Measurements from ENCODE around the gene DENND1A.

The DENND1A gene

DNA sequence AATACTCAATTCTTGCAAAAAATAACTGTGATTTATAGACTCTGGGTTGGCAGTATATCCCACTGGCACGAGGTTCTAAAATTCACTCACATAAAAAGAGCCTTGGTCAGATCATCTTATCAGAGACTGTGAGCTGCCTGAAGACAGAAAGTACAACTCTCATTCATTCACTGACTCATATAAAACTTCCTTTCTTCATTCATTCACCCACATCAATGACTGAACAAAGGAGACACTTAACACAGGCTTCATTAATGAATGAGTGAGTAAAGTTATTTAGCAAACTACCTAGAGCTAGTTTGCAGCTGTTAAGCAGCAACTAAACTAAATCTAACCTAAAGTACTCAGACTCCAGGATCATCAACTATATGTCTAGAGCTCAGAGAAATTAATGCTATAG lies 214.7 kb downstream of the DENND1A start:
- Mint-ChIP-seq H3K9me3 (peaks cover 4% of the 10 kb centered on the region), H3K4me3 (no peak overlapping the region), H3K36me3 (peaks cover 16% of the 10 kb centered on the region), H3K27ac (no peak overlapping the region), H3K27me3 (no peaks in the 10 kb centered on the region), H3K4me1 (peaks cover 18% of the 10 kb centered on the region)
- no peak for ATAC-seq

DNA sequence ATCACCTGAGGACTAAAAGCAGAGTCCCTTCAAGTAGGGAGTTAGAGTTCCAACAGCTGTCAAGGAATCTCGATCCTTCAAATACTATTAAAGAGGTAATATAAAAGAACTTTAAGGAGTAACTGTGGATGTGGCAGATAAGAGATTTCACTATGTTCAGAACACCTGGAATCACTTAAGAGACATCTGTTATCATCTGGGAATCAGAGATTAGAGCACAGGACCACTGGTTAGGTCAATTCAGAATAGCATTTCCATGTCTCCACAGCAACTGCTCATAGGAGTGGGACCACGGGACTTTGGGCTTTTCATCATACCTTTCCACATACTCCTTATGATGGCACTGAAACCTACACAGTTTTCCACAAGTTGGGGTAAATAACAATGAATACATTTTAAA lies 216.6 kb downstream of the DENND1A start:
- Mint-ChIP-seq H3K36me3 (peaks cover 10% of the 10 kb centered on the region), H3K27ac (no peak overlapping the region), H3K9me3 (peaks cover 4% of the 10 kb centered on the region), H3K4me3 (no peak overlapping the region), H3K4me1 (peaks cover 18% of the 10 kb centered on the region), H3K27me3 (no peaks in the 10 kb centered on the region)
- no peak for ATAC-seq

DNA sequence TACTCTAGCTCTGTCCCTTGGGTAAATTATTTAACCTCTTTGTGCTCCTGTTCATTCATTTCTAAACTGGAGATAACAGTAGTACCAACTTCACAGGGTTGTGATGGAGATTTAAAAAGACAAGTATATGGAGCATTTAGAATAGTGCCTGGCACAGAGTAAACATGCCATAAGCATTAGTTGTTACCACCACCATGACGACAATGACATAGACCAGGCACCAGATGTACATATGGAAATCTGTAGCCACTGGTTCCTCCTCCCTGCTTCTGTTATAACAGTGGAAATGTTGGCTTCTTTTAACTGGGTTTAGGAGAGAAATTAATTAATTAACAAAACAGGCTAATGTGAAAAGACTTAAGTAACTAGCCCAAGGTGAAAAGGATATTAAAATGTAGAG lies 217.5 kb downstream of the DENND1A start:
- H3K27ac Mint-ChIP-seq: no peak overlapping the region
- peaks cover 16% of the 10 kb centered on the region for H3K36me3 Mint-ChIP-seq
- no peak overlapping the region for H3K4me3 Mint-ChIP-seq
- ATAC-seq: no peak
- H3K27me3 Mint-ChIP-seq: no peaks in the 10 kb centered on the region
- H3K4me1 Mint-ChIP-seq: peaks cover 16% of the 10 kb centered on the region
- H3K9me3 Mint-ChIP-seq: peaks cover 4% of the 10 kb centered on the region

- Mint-ChIP-seq H3K4me3 (no peak overlapping the region), H3K4me1 (no peaks in the 10 kb centered on the region), H3K36me3 (peaks cover 33% of the 10 kb centered on the region), H3K27me3 (no peaks in the 10 kb centered on the region), H3K9me3 (peaks cover 8% of the 10 kb centered on the region), H3K27ac (no peak overlapping the region)
- no peak for ATAC-seq
Observed at GRCh38 chr9:123710299-123710698, 219.6 kb downstream of the DENND1A start.

DNA sequence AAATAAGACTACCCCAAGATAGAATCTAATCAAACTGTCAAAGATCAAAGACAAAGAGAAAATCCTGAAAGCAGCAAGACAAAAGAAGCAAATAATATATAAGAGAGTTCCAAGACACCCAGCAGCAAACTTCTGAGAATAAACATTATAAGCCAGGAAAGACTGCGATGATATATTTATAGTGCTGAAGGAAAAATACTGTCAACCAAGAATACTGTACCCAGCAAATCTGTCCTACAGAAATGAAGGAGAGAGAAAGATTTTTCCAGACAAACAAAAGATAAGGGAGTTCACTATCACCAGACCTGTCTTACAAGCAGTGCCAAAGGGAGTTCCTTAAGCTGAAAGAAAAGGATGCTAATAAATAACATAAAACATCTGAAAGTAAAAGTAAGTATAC lies 227.4 kb downstream of the DENND1A start:
- peaks cover 62% of the 10 kb centered on the region for H3K36me3 Mint-ChIP-seq
- no peak for ATAC-seq
- H3K4me1 Mint-ChIP-seq: peaks cover 13% of the 10 kb centered on the region
- H3K9me3 Mint-ChIP-seq: peaks cover 22% of the 10 kb centered on the region
- no peak overlapping the region for H3K4me3 Mint-ChIP-seq
- H3K27ac Mint-ChIP-seq: no peak overlapping the region
- H3K27me3 Mint-ChIP-seq: no peaks in the 10 kb centered on the region

GRCh38 chr9:123697686-123698085 lies 232.2 kb downstream of the DENND1A start:
- Mint-ChIP-seq H3K27ac (peak overlapping the region; percentile 96), H3K27me3 (no peaks in the 10 kb centered on the region), H3K9me3 (peaks cover 7% of the 10 kb centered on the region), H3K4me3 (peak overlapping the region; percentile 60), H3K36me3 (peaks cover 33% of the 10 kb centered on the region), H3K4me1 (peaks cover 24% of the 10 kb centered on the region)
- peak; percentile 72 for ATAC-seq

DNA sequence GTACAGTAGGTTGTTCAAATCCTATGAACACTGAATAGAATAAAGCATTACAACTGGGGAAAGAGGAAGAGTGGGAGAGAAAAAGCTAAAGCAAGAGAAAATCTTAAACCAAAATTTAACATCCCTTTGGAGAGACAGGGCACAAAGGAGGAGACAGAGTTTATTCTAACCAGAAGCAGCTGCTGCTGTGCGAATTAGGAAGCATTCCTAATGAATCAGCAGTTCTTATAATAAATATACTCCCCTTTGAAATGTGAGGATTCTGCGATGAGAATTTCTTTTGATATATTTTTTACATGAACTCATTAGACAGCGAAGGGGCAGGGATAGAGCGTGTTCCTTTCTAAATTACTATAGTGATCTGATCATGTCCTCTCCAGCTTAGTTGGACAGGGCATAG lies 233.4 kb downstream of the DENND1A start:
- Mint-ChIP-seq H3K4me1 (peaks cover 28% of the 10 kb centered on the region), H3K9me3 (no peaks in the 10 kb centered on the region), H3K27ac (no peak overlapping the region), H3K36me3 (peaks cover 27% of the 10 kb centered on the region), H3K27me3 (no peaks in the 10 kb centered on the region), H3K4me3 (no peak overlapping the region)
- ATAC-seq: no peak

DNA sequence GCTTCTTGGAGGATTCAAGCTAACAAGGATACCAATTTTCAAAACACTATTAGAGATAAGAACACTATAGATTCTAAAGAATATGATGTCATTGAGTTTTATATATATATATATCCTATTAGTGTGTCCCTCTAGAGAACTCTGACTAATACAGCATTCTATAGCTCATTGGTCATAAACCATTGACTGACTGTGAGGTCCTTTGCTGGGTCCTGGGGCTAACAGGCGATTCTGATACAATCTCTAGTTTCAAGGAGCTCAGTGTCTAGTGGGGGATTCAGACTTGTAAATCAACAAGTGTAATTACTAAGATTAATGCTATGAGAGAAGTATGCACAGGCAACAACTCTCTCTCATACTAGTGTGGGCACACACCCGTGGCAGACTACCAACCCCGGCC lies 234.5 kb downstream of the DENND1A start:
- H3K27me3 Mint-ChIP-seq: no peaks in the 10 kb centered on the region
- H3K36me3 Mint-ChIP-seq: peaks cover 25% of the 10 kb centered on the region
- H3K4me1 Mint-ChIP-seq: peaks cover 28% of the 10 kb centered on the region
- ATAC-seq: no peak
- no peak overlapping the region for H3K27ac Mint-ChIP-seq
- H3K4me3 Mint-ChIP-seq: no peak overlapping the region
- no peaks in the 10 kb centered on the region for H3K9me3 Mint-ChIP-seq

- H3K4me1 Mint-ChIP-seq: peaks cover 23% of the 10 kb centered on the region
- peak overlapping the region; percentile 26 for H3K27ac Mint-ChIP-seq
- no peak overlapping the region for H3K4me3 Mint-ChIP-seq
- H3K27me3 Mint-ChIP-seq: no peaks in the 10 kb centered on the region
- H3K36me3 Mint-ChIP-seq: peaks cover 25% of the 10 kb centered on the region
- no peaks in the 10 kb centered on the region for H3K9me3 Mint-ChIP-seq
- ATAC-seq: no peak
Observed at GRCh38 chr9:123691765-123692303, 238.1 kb downstream of the DENND1A start.

DNA sequence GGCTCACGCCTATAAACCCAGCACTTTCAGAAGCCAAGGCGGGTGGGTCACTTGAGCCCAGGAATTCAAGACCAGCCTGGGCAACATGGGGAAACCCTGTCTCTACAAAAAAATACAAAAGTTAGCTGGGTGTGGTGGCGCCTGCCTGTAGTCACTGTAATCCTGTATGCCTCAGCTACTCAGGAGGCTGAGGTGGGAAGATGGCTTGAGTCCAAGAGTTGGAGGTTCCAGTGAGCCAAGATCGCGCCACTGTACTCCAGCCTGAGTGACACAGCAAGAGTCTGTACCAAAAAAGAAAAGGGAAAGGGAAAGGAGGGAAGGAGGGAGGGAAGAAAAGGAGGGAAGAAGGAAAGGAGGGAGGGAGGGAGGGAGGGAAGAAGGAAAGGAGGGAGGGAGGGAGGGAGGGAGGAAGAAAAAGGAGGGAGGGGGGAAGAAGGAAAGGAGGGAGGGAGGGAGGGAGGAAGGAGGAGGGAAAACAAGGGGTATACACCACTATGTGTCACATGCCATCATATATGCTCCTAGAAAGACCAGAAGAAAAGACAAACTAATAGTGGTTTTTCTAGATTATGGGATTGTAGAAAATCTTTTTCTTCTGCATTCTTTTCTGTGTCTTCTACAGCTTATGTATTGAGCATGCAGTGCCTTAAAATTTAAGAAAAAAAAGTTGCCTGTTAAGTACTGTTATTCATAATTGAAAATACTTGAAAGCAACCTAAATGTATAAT lies 240.1 kb downstream of the DENND1A start:
- Mint-ChIP-seq H3K4me1 (peaks cover 30% of the 10 kb centered on the region), H3K36me3 (peaks cover 25% of the 10 kb centered on the region), H3K27ac (no peak overlapping the region), H3K27me3 (no peaks in the 10 kb centered on the region), H3K4me3 (no peak overlapping the region), H3K9me3 (no peaks in the 10 kb centered on the region)
- no peak for ATAC-seq

DNA sequence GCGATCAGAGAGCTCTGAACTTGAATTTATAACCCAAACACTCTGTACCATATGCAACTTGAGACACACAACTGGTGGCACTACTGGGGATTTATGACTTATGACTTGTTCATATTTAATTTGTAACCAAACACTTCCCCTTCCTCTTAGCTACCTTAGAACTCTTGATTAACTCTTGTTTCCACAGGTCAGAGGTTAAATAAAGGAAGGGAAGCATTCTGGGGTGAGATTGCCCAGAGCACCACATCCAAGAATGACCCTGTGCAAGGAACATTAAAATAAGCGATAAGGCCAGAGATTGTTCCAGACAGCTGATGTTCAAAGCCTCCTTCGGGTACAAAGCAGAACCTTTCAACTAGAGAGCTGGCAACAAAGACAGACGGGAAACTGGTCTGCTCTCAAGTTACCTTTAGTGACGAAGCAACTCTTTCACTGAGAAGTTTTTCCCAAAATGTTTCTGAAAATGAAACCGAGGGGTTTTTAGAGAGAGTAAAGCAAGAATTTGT lies 242.6 kb downstream of the DENND1A start:
- no peak overlapping the region for H3K4me3 Mint-ChIP-seq
- no peaks in the 10 kb centered on the region for H3K27me3 Mint-ChIP-seq
- no peak overlapping the region for H3K27ac Mint-ChIP-seq
- no peaks in the 10 kb centered on the region for H3K9me3 Mint-ChIP-seq
- peaks cover 49% of the 10 kb centered on the region for H3K4me1 Mint-ChIP-seq
- ATAC-seq: no peak
- peaks cover 24% of the 10 kb centered on the region for H3K36me3 Mint-ChIP-seq

DNA sequence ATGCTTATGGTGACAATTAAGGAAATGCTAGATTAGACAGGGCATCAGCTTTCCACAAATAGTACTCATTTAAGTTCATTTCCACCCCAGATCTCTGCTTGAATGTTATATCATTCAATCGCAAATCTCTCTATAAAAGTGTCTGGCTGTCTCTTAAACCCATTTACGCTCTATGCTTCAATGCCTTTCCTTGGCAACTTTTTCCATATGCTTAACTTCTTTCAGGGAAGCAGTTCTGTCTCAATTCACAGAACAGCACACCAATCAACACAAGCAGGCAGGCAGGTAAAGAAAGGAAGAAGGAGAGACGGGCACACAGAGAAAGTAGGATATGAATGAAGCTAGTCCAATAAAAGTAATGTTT lies 243.1 kb downstream of the DENND1A start:
- Mint-ChIP-seq H3K9me3 (no peaks in the 10 kb centered on the region), H3K36me3 (peaks cover 21% of the 10 kb centered on the region), H3K4me3 (no peak overlapping the region), H3K27me3 (no peaks in the 10 kb centered on the region), H3K27ac (no peak overlapping the region), H3K4me1 (peaks cover 46% of the 10 kb centered on the region)
- no peak for ATAC-seq

GRCh38 chr9:123686131-123686828 lies 243.6 kb downstream of the DENND1A start:
- Mint-ChIP-seq H3K4me1 (peaks cover 45% of the 10 kb centered on the region), H3K27ac (no peak overlapping the region), H3K36me3 (peaks cover 19% of the 10 kb centered on the region), H3K4me3 (no peak overlapping the region), H3K9me3 (peaks cover 2% of the 10 kb centered on the region), H3K27me3 (no peaks in the 10 kb centered on the region)
- ATAC-seq: no peak

DNA sequence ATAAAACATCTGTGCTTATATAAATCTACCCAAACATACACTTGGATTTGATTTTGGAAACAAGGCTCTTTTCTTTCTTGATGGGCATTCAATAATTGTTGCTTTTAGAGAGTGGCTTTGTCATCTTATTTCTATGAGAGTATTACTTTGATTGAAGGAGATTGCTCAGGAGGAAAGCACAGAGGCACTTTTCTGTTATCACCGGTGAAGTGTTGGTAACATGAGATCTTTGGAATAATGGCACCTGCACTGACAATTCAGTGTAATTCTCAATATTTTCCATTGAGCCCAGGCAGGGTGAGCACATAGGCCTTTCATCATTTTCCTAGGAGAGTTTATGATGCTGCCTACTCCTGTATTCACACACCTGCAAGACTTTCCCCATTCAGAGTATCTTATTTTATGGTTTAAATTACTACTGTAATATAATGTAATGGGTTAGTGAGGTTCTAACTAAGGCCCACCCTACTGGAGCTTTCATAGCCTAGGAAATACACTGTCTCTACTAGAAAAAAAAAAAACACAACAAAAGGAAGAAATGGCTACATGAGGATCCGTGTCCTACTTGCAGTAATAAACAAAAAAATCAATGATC lies 244.3 kb downstream of the DENND1A start:
- ATAC-seq: no peak
- H3K4me1 Mint-ChIP-seq: peaks cover 45% of the 10 kb centered on the region
- H3K27ac Mint-ChIP-seq: no peak overlapping the region
- no peaks in the 10 kb centered on the region for H3K27me3 Mint-ChIP-seq
- peaks cover 3% of the 10 kb centered on the region for H3K9me3 Mint-ChIP-seq
- no peak overlapping the region for H3K4me3 Mint-ChIP-seq
- peaks cover 22% of the 10 kb centered on the region for H3K36me3 Mint-ChIP-seq

DNA sequence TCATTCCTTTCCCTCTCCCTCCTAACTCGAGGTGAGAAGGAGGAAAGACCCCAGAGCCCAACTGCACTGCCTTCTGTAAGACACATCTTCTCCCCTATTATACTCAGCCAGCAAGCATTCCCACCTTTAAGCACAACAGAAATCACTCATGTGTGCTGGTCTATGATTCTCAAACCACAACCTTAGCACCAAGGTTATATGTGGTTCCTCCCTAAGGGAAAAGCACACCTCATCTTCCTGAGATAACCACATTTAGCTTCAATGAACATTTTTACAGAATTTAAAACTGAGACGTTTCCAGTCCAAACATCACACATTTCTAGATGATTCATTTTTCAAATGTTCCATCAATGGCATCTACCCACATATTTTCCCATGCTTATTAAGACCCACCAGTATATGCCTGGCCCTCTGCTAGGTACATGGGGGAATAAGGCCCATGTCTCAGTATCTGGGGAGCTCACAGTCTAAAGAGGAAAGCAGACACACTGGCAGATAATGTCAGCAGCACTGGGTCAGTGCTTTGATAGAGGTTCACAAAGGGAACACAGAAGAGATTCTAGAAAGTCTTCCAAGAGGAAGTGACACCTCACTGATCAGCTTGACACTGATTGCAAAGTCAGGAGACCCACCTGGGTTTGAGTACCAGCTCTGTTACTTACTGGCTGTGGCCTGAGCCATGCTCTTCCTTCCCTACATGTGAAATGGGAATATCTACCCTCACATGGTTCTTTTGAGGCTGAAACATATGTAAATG lies 245.4 kb downstream of the DENND1A start:
- H3K27ac Mint-ChIP-seq: peak overlapping the region; percentile 23

More for the DNA sequence above, 245.4 kb downstream of the DENND1A start:
- H3K4me1 Mint-ChIP-seq: peaks cover 52% of the 10 kb centered on the region
- ATAC-seq: peak; percentile 86
- no peak overlapping the region for H3K4me3 Mint-ChIP-seq
- peaks cover 3% of the 10 kb centered on the region for H3K9me3 Mint-ChIP-seq
- H3K27me3 Mint-ChIP-seq: no peaks in the 10 kb centered on the region
- peaks cover 18% of the 10 kb centered on the region for H3K36me3 Mint-ChIP-seq
